ENCODE results near the gene TELO2. TPM values are rescaled to one million over a fixed set of nuclear protein-coding genes. Genes with fewer than 3 reads are reported as not detected.

Gene TELO2
- total RNA-seq, 1 donor from 2014 or later, result 18.8 TPM

- no peak for ATAC-seq (ENCODE audit: poor library complexity)
- intact Hi-C loops (cut with DNase I), result no loop called here
- DNase-seq, result no peak
These were observed 33.7 kb downstream of the TELO2 start for GRCh38 chr16:1526608-1527555.

- DNase-seq (peak; percentile 83), ATAC-seq (ENCODE audit: poor library complexity) (peak; percentile 24)
- intact Hi-C loops (cut with DNase I), result no loop called here
These were observed 35.0 kb downstream of the TELO2 start for GRCh38 chr16:1527836-1528811.

DNA sequence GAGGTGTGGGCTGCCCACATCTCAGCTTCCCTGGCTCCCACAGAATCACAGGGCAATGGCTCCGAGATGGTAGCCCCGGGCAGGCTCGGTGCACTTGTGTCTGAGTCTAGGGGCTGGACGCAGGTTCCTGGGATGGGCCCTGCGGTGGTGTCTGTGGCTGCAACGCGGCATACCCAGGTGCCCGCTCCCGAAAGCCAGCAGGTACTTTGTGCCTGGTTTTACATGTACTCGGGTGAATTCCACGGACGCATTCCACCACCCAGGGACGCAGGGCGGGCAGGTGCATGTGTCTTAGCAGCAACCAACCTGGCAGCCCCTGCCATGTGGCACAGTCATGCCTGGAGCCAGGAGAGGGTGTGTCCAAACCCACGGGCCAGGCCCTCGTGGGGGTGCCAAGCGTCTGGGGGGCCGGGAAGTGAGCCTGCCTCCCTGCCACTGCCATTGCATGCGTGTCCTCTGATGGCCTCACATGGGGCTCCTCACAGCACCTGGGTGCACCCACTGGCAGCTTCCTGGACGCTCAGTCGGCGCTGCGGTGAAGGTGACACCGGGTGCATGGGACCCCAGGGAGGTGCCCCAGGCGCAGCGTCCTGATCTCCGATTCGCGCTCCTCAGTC is 35.9 kb downstream of the TELO2 start:
- DNase-seq, result no peak
- intact Hi-C loops (cut with DNase I), result no loop called here
- no peak for ATAC-seq (ENCODE audit: poor library complexity)

DNA sequence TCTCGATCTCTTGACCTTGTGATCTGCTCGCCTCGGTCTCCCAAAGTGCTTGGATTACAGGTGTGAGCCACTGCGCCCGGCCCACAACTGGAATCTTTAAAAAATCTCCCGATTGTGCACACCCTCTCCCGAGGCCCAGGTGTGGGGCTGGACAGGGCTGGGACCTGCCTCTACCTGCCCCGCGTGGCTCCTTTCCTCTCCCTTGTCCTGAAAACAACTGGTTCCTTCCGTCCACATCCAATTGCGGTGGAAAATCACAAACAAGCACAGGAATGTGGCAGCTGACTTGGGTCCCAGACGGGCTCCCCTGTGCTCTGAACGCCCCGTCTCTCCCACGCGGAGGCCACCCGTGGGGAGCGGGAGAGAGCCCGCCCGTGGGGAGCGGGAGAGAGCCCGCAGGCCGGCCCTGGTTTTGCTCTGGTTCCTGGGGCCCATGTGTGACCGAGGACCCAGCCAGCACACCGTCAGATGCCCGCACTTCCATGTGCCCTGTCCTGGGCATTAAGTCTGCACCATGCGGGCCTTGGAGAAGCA is 37.3 kb downstream of the TELO2 start:
- DNase-seq (no peak), ATAC-seq (ENCODE audit: poor library complexity) (no peak)
- intact Hi-C loops (cut with DNase I), result no loop called here

GRCh38 chr16:1530883-1531637 is 37.9 kb downstream of the TELO2 start:
- ATAC-seq (ENCODE audit: poor library complexity) (peak; percentile 14), DNase-seq (peak; percentile 85)
- intact Hi-C loops (cut with DNase I), result no loop called here

DNA sequence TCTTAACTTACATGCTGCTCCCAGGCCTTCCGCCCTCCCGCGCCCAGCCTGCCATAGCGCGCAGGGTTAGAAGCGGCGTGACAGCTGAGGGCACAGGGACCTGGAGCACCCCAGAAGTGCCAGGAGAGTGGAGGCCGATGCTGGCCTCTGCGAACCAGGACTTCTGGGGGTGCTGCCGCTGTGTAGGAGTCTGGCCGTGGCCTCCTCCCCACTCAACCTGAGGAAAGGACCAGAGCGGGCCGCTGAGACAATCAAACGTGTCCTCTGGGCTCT is 38.4 kb downstream of the TELO2 start:
- intact Hi-C loops (cut with DNase I), result no loop called here
- ATAC-seq (ENCODE audit: poor library complexity), result no peak
- DNase-seq, result no peak

GRCh38 chr16:1532081-1532760 is 39.1 kb downstream of the TELO2 start:
- DNase-seq (peak; percentile 94), ATAC-seq (ENCODE audit: poor library complexity) (peak; percentile 79)
- intact Hi-C loops (cut with DNase I), result no loop called here

- peak; percentile 17 for ATAC-seq (ENCODE audit: poor library complexity)
- DNase-seq, result no peak
- intact Hi-C loops (cut with DNase I), result no loop called here
These were observed 39.6 kb downstream of the TELO2 start for GRCh38 chr16:1532771-1533170.

DNA sequence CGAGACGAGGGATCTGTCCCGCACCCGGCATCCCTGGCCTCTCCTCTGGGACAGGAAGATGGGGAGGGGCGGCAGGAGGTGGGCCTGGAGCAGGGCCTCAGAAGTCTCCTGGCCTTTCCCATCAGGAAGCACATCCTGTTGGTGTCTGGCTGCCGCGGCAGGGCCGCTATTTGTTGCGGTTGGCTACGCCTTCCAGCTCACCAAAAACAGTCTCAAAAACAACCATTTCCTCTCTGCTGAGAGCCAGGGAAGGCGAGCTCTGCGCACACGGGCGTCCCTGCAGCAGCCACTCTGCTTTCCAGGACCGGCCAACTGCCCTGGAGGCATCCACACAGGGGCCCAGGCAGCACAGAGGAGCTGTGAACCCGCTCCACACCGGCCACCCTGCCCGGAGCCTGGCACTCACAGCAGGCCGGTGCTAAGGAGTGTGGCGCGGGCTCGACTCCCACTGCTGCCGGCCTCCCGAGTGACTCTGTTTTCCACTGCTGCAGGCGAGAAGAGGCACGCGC is 40.3 kb downstream of the TELO2 start, which contains the start of gene TMEM204:
TMEM204 (plus strand) TSS at position 224 of the 509 bp plus-strand sequence. CDS start 610 bp downstream, outside the sequence.
- DNase-seq, result peak; percentile 87

DNA sequence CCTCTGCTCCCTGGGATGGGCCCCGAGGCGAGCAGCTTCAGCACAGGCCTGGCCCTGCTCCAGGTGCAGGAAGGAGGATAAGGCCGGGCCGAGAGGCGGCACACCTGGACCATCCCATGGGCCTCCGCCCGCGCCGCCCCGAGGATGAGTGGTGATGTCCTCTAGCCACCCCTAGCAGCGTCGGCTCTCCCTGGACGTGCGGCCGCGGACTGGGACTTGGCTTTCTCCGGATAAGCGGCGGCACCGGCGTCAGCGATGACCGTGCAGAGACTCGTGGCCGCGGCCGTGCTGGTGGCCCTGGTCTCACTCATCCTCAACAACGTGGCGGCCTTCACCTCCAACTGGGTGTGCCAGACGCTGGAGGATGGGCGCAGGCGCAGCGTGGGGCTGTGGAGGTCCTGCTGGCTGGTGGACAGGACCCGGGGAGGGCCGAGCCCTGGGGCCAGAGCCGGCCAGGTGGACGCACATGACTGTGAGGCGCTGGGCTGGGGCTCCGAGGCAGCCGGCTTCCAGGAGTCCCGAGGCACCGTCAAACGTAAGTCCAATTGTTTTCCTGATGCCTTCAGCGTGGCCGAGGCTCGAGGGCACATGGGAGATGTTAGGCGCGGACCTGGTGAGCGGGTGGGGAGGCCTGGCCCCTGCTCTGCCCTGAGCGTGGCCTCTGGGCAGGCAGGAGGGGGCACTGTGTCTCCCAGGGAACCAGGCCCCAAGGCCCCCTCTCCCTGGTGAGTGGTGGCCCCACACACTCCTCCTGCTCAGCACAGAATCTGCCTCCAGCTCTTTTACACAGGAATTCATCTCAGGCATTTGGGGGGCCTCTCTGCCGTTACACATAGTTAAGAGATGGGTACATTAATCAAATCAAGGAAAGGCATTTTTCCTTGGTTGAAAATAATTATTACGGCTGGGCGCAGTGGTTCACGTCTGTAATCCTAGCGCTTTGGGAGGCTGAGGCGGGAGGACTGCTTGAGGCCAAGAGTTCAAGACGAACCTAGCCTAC is 41.2 kb downstream of the TELO2 start:
- ATAC-seq (ENCODE audit: poor library complexity) (no peak), DNase-seq (no peak)
- intact Hi-C loops (cut with DNase I), result no loop called here

More for the DNA sequence above, 40.3 kb downstream of the TELO2 start, which contains the start of gene TMEM204:
- intact Hi-C loops (cut with DNase I), result no loop called here
- ATAC-seq (ENCODE audit: poor library complexity), result peak; percentile 51

GRCh38 chr16:1535391-1536291 is 42.5 kb downstream of the TELO2 start:
- no peak for ATAC-seq (ENCODE audit: poor library complexity)
- intact Hi-C loops (cut with DNase I), result no loop called here
- DNase-seq, result no peak

- no peak for DNase-seq
- ATAC-seq (ENCODE audit: poor library complexity), result no peak
- intact Hi-C loops (cut with DNase I), result no loop called here
These were observed 43.4 kb downstream of the TELO2 start for GRCh38 chr16:1536601-1537000.

DNA sequence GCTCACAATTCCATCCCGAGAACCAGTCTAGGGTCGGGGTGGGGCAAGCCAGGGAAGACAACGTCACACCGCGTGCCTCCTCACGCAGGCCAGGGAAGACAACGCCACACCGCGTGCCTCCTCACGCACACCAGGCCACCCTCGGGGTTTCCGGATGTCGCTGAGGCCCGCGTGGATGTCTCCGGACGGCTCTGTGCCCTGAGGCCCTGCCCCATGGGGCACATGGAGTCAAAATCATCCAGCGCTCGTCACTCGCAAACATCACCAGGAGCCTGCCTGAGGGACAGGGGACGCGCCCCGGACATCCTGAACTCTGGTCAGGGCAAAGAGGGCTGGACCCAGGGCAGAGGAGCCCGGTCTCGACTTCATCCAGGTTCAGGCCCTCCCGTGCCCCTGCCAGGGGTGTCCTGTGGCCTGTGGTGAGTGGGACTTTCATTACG is 44.0 kb downstream of the TELO2 start:
- no peak for DNase-seq
- intact Hi-C loops (cut with DNase I), result no loop called here
- no peak for ATAC-seq (ENCODE audit: poor library complexity)

DNA sequence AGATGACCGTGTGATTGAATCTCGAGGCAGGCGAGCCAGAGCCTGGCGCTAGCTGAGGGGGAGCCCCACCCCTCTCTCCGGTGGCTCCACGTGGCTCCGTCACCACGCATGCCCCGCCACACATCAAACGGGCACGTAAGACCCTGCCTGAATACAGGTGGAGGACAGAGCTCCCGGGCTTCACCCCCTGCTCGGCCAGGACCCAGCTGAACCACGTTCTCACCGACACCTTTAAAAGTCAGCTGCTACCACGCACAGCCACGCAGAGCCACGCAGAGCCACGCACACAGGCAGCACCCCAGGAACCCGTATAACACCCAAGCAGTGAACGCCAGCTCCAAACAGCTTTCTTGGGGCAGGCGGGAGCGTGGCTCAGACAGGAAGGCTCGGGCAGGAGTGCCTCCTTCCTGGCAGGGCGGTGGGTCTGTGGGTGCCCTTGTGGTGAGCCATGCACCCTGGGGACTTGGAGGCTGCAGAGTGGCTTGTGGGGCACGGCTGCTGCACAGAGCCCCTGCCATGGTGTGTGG is 44.7 kb downstream of the TELO2 start:
- intact Hi-C loops (cut with DNase I), result no loop called here
- DNase-seq, result no peak
- no peak for ATAC-seq (ENCODE audit: poor library complexity)
